NCI-H345 treated with DMSO at 0.1 percent for 48 hours (cell line): ENCODE results near the gene LMOD2.
"Not testable (repeated sequence)": the region's sequence is repeated elsewhere in the genome, so short reads cannot be mapped to it uniquely, and the experiment has no call there.

Experiments
- DNase-seq: peaks from one replicate; lab custom pipeline; 2025; ENCODE audit not compliant: unreplicated experiment; lab: John Stamatoyannopoulos, UW

The LMOD2 gene, protein sequence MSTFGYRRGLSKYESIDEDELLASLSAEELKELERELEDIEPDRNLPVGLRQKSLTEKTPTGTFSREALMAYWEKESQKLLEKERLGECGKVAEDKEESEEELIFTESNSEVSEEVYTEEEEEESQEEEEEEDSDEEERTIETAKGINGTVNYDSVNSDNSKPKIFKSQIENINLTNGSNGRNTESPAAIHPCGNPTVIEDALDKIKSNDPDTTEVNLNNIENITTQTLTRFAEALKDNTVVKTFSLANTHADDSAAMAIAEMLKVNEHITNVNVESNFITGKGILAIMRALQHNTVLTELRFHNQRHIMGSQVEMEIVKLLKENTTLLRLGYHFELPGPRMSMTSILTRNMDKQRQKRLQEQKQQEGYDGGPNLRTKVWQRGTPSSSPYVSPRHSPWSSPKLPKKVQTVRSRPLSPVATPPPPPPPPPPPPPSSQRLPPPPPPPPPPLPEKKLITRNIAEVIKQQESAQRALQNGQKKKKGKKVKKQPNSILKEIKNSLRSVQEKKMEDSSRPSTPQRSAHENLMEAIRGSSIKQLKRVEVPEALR

DNA sequence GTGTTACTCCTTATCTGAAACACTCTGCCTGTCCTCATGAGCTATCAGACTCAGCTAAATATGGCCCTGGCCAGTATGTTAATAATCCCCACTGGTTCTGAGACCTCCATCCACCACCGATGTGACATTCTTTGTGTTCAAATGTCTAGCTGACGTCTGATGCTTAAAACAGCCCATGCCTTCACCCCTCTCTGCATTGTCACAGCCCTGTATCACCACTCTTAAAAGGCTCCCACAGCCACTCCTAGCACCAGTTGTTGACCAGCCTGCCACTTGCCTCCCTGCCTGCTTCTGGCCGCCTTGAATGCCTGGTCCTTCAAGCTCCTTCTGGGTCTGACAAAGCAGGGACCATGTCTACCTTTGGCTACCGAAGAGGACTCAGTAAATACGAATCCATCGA, at the start of gene LMOD2:
Gene LMOD2 (plus strand): TSS at position 253 of the 400 bp plus-strand sequence. CDS start 98 bp downstream, at position 351.
- no peak for DNase-seq

DNA sequence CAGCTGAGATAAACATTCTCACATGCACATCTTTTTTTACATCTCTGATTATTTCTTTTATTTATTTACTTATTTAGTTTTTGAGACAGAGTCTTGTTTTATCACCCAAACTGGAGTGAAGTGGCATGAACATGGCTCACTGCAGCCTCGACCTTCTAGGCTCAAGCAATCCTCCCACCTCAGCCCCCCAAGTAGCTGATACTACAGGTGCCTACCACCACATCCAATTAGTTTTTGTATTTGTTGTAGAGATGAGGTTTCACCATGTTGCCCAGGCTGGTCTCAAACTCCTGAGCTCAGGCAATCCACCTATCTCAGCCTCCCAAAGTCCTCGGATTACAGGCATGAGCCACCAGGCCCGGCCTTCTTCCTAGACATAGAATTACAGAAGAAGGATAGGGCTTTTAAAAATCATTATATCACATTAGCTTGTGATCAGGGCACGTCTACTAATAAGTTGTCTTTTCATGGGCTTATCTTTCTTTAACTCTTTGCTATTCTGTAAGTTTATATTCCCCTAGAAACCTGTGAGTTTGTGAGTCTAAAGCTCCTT, 48.2 kb upstream of the LMOD2 start:
- no peak for DNase-seq

DNA sequence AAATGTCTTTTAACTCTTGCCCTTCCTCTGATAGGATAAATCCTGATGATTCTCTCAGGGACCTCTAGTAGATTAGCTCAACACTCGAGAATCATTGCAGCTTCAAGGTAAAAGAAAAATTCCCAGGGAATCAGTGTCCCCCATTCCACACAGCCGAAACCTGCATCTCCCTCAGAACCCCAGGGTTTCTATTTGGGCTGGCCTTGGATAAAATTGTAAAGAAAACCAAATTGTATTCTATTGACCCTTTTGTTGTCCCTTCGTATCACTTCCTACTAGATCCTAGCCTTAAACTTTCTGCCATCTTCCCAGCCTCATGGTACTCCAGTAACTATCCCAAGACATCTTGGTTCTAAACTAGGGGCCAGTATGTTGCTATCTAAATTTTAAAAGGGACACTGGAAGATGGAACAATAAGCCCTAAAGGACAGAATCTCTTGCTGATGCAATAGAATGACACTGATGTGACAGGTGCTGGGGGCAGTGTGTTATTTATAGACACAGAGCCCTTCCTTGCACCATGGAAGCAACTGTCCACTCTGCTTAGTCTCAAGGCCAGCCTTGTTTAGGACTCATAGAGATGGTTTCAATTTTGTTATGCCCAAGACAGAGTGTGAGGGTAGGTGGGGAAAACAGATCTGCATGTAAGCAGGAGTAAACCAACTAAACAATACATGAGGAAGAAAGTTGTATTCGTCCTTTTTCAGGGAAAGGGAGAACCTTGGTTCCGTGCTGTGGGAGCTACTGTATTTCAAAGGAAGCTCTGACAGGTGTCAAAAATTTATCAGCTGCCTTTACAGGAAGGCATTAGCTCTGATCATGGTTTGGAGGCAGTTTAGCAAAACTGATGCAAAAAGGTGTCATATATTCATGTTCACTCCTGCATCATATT, 46.4 kb upstream of the LMOD2 start:
- no peak for DNase-seq

DNA sequence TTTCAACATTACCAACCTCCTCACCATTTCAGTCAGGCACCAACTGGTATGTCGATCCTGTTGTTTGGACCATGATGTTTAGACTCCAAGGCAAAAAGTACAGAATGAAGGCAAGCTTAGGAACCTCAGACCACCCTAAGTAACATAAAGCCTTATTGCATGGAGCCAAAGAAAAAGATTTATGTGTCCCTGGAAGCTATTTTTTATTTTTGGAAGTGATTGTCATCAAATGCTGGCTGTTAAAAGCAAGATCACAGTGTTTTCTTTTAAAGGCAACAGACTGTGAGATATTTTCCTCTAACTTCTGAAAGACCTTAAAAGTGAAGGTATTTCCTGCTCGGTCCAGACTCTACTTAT, 45.8 kb upstream of the LMOD2 start:
- no peak for DNase-seq

DNA sequence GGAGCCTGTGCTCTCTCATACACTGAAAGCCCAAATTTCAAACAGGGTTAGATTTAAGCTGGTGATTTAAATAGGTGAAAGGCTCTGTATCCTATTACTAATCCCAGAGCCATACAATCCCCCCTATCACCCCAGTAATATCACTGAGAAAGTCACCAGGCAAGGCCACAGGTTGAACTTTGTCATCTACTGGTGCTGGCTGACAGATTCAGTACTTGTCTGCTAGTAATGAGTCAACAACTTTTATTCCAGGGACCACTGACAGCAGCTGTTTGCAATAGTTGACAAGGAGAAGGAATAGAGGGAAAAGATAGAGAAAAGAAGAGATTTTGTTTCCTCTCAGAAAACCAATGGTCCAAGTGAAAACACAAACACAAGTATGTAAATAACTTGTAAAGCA, 43.6 kb upstream of the LMOD2 start:
- DNase-seq = no peak

DNA sequence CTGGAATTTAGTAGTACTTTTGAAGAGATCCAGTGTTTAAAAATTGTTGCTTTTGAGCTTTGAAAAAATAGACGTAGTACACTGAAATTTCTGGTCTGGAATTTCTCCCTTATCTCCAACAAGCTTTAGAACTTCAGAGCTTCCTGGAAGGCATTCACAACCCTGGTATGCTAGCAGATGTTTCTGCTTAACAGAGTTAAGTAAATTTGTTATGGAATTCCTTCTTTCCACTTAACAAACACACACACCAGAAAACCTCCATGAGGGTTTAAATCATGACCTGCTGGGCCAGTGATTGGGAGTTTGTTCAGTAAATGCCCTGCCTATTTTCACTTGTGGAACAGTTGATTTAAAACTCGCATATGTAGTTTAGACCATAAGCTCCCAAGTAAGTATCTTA, 40.3 kb upstream of the LMOD2 start:
- DNase-seq = no peak

DNA sequence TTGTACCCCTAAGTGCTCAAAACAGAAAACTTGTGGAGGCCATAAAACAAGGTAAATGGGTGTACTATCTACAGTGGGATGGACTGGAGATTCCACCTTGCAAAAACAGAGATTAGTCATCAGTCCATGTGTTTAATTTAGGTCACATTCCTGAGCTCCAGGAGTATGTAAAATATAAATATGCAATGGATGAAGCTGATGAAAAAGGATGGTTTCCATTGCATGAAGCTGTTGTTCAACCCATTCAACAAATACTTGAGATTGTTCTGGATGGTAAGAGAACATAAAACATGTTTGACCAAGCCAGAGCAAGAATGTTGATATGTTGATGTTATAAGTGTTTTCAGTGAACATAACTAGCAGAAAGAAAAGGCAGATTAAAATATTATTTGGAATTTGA, 39.4 kb upstream of the LMOD2 start:
- no peak for DNase-seq

DNA sequence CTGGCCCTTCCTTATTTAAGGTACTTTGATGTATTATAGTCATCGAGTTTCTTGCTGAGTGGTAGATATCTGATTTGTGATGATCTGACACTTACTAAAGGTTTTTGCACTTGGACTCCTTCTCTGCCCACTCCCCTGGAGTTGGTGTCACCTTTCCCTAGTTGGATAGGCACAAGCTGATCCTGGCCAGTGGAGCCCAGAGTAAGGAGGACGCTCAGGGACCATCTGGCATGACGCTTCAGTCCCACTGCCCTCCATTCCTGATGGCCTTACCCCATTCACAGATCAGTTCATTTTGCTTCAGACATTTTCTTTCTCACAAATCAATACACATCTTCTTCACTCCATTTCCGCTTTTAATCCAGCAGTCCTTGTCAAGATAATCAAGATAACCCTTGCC, 34.0 kb upstream of the LMOD2 start:
- no peak for DNase-seq

DNA sequence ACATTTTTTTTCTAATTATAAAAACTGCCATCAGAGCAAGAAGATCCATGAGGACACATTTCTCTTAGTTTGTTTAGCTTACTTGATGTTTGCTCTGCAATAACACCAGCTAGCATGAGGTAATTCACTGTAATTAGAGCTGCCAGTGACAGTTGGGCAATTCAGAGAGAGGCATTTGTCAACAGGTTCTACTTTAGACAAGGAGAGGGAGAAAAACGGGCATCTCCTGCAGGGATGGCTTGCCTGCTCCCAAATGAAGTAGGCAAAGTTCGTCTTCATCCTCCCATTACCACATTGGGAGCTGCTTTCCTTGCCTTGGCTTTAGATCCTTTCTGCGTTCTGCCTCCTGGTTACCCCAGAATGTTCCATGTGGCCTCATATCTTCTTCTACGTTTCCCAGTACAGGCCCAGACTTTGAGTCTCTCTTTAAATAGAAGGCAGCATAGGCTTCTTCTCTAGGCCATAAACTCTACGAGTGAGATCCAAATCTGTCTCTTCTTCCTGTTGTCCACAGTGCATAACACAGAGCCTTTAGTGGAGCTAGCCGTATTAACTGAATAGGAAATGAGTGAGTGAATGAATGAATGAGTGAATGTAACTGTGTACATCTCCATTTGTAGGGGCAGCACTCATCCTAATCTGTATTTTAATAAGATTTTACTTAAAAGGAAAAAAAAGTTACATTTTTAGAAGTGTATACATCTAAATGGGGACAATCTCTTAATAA, 32.8 kb upstream of the LMOD2 start:
- DNase-seq = peak; percentile 70

DNA sequence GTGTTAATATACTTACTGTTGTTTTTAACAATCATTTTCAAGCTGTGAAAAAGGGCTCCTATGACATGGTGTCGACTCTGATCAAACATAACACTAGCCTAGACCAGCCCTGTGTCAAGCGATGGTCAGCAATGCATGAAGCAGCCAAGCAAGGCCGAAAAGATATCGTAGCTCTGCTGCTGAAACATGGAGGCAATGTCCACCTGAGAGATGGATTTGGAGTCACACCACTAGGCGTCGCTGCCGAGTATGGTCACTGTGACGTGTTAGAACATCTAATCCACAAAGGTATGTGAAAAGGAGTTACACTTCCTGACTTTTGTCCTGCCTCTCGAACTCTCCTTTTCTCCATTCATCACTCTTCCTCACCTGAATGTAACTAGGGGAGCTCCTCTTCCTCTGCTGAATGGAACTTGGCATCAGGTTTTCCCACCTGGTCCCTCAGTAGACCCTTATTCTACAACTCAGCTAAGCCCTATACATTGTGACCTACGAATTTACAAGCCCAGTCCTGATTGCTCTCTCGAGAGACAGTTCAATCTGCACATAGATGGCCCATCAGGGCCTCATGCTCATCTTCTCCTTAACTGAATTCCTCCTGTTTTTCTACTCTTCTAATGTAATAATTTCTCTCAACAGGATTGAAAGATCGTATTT, 31.0 kb upstream of the LMOD2 start:
- no peak for DNase-seq

DNA sequence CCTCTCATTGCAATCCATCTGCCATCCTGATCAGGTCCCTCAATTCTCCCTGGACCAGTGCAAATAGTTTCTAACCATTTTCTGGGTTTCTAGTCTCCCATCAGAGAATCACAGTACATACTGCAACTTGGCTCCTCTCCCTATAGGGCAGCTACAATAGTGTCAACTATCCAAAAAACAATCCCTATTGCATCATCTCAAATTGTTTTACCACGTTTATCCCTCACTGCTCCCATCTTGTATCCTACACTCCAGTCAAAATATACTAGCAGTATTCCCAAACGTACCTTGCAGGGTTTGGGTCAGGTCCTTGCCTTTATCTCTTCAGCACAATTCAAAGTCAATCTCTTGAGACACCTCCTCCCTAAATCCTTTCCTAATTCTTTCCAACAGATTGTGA, 30.4 kb upstream of the LMOD2 start:
- no peak for DNase-seq

DNA sequence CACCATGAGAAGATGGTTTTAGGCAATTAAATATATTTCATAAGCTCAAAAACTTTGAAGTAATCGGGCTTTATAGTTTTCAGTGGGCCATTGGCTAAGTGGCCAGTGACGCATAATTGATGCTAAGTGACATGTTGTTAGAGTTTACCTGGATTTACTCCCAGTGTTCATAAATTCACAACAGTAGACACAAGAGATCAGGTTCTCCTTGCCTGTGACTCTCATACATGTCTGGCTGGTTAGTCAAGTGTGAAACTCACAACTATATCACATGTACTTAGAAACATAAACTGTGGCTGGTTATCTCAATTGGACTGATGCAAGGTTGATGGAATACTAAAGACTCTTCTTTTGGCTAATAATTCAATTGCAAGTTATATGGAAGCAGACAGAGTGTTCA, 27.8 kb upstream of the LMOD2 start:
- no peak for DNase-seq

DNA sequence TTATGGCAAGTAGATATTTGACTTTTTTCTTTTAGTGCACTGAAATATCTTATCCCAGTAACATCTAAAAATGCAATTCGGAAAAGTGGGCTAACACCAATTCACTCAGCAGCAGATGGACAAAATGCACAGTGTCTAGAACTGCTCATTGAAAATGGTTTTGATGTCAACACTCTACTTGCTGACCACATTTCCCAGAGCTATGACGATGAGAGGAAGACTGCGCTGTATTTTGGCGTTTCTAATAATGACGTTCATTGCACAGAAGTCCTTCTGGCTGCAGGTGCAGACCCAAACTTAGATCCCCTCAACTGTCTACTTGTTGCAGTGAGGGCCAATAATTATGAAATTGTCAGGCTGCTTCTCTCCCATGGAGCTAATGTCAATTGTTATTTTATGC, 26.8 kb upstream of the LMOD2 start:
- DNase-seq = no peak

DNA sequence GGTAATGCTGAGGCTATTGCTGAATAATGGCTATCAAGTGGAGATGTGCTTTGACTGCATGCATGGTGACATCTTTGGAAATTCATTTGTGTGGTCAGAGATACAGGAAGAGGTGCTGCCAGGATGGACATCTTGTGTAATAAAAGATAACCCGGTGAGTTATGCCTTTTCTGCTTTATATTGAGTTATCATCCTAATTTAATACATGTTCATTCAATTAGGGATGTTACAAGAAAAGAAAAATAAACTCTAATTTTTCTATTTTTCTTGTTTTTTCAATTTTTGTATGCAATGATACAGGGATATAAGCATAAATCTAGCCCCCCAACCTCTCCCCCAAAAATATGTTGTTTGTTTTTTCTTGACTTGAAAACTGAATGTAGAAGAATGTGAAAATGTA, 26.4 kb upstream of the LMOD2 start:
- DNase-seq = no peak

DNA sequence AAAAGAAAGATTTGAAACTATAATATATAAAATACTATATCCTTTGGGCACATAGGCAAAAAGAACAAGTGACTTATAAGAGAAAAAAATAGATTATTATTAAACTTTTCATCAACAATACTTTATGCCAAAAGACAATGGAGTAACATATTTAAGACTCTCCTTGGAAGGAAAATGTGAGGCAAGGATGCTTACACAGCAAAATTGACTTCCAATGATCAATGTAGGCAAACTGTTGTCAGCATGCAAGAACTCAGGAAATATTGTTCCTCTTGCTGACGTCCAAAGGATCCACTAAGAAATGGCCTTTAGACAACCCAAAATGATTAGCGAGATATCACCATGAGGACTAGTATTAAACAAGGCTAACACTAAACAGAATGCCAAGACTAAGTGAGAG, 22.9 kb upstream of the LMOD2 start:
- DNase-seq = no peak

DNA sequence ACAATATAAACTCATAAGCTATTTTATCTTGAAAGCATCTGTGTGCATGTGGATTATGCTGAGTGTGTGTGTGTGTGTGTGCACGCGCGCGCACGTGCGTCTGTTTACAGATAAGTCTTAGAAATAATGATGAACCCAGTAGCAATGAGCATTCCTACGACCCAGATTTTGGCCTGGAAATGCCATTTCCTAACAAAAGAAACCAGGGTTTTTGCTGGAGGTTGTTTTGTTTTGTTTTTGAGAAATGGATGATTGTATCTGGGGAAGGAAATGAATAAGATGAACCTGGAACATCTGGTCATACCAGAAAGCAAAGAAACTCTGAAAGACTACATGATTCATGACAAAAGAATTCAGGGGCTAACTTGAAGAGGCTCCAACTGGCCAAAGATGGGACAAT, 22.1 kb upstream of the LMOD2 start:
- no peak for DNase-seq

DNA sequence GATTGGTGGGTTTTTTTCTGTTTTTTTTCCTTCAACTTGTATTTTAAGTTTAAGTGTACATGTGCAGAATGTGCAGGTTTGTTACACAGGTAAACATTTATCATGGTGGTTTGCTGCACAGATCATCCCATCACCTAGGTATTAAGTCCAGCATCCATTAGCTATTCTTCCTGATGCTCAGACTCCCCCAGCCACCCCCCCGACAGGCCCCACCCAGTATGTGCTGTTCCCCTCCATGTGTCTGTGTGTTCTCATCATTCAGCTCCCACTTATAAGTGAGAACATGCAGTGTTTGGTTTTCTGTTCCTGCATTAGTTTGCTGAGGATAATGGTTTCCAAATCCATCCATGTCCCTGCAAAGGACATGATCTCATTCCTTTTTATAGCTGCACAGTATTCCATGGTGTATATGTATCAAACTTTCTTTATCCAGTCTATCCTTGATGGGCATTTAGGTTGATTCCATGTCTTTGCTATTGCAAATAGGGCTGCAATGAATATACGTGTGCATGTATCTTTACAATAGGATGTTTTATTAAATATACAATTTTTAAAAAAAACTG, 21.6 kb upstream of the LMOD2 start:
- DNase-seq = not testable (repeated sequence)

DNA sequence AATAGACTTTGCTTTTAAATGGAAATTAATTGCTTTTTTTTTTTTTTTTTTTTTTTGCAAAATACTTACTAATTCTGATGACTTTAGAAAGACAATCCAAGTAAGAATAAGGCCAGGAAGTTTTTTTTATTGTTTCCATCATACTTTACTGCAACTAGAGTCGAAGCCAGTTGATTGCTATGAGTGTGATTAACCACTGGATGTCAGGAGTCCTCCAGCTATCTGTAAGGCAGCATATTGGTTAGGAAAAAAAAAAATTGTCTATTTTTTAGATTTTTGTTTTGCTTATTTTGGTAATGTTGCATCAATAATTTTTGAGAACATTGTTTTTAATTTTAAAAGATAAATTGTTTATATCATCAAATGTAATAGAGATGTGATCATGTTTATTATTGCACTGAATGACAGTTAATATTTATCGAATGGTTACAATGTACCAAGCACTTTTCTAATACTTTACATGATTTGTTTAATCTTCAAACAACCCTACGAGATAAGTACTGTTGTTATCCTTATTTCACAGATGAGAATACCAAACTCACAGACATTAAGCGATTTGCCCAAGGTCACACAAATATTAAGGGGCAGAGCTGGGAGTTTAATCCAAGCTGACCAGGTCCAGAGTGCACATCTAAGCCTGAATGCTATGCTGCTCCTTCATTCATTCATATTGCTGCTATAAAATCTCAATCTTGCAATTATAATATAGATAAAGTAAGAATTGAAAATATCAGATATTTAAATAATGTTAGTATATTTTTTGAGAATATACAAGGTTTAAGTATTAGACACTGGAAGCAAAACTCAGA, 19.9 kb upstream of the LMOD2 start:
- no peak for DNase-seq

DNA sequence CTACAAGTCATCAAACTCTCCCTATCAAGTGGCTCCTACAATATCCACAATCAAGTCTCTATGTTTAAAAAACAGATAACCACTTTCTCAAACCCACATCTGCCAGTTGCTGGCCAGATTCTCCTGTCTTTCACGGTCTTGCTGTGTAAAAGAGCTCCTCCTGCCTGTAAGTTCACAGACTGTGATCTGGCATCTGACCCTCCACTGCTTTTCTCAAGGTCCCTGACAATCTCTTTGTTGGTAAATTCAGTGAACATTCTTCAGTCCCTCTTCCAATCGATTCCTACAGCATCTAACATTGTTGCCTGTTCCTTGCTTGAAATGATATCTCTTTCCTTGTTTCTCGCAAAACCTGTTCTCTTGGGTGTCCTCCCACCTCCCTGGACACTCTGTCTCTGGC, 18.5 kb upstream of the LMOD2 start:
- no peak for DNase-seq
